NOMO-1 (cell line): Measurements from ENCODE around the gene TMEFF2.

ENCODE experiments used
- DNase-seq, 2 experiments: peaks; one replicate each; lab custom pipeline; 2025; ENCODE audit not compliant: unreplicated experiment in 2 of 2; lab: John Stamatoyannopoulos, UW

Gene TMEFF2

GRCh38 chr2:192186806-192187205 is 7.9 kb downstream of the TMEFF2 start:
- DNase-seq, result no peak

GRCh38 chr2:192184349-192184748 is 10.4 kb downstream of the TMEFF2 start:
- no peak for DNase-seq

- DNase-seq, result no peak
Measured at GRCh38 chr2:192183296-192183695, 11.4 kb downstream of the TMEFF2 start.

DNA sequence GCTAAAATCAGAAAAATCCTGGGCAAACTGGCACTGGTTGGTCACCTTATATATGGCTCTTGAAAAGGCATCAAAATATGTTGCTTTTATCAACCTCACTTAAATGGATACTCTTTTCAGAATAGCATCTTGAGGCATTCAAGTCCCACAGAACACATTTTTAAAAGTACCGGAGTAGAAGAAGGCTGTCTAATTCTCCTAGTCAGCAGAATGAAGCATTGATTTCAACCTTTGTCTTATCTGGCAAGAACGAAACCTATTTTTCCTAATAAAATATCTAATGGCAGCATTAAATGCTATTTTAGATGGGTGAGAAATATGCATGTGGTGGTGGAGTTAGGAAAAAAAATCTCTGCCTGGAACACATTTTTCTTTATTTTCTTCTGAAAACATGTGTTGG is 27.8 kb downstream of the TMEFF2 start:
- no peak for DNase-seq

DNA sequence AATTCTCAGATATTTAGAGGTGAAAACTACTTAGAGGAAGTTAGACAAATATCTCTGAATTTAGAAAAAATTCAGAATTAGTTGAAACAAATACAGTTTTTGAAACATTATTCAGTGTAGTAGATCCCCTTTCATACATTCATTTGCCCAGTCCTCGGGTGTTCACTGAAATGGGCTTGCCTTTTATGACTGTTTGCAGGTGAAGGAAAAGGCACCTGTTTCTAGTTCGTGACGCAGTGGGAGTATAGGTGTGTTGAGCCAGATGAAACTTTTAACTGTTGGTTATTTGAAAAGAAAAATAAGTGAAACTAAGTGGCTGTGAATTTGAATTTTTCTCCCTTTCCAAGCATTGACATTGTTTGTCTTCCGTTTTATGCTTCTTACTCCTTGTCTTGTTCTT is 28.9 kb downstream of the TMEFF2 start:
- no peak for DNase-seq

- peak; percentile 67 to 73 for DNase-seq
Measured at GRCh38 chr2:192162392-192163042, 32.2 kb downstream of the TMEFF2 start.

DNA sequence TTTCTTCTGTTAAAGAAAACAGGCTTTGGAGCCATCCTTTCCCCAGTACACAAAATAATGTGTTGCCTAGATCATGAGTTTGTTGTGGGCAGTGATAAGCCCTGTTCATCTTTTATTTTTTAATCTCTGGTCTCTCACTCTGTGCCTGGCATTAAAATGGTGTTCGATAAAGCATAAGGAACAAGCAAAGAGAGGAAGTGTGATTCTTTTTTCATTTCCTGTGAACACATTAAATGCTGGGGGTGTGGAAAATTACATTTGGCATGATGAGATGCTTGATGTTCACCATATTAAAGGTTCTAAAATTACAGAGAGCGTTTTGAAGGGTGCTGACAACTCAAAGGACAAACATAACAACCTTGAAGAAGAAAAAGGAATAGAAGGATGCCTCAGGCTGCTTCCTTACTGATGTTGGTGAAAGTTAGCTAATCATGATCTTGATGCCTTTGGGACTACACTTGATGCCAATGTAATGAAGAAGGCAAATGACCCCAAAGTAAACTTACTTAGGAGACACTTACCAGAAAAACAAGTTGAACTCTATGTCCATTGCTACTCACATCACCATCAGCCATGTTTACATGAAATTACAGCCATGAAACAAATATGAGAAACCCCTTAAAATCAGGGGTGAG is 33.0 kb downstream of the TMEFF2 start:
- DNase-seq, result peak in 1 of 2 experiments; percentile 10

- DNase-seq, result peak; percentile 37 to 62
Measured at GRCh38 chr2:192159736-192160135, 35.0 kb downstream of the TMEFF2 start.

GRCh38 chr2:192159208-192159607 is 35.5 kb downstream of the TMEFF2 start:
- no peak for DNase-seq

DNA sequence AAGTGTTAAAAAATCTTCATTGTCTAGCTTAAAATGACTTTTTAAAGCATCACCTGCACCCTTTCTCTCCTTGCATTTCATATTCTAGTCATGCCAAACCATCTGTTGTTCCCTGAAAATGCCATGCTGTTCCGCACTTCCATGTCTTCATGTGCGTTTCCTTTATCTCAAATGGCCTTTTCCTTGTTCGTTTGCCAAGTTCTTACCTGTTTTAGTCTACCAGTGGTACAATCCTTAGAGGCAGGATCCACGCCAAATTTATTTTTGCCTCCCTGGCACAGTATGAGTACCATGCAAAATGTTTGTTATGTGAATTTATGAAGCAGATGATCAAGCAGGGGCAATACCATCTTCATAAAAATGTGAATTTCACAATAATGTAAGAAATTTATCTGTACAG is 37.0 kb downstream of the TMEFF2 start:
- no peak for DNase-seq

DNA sequence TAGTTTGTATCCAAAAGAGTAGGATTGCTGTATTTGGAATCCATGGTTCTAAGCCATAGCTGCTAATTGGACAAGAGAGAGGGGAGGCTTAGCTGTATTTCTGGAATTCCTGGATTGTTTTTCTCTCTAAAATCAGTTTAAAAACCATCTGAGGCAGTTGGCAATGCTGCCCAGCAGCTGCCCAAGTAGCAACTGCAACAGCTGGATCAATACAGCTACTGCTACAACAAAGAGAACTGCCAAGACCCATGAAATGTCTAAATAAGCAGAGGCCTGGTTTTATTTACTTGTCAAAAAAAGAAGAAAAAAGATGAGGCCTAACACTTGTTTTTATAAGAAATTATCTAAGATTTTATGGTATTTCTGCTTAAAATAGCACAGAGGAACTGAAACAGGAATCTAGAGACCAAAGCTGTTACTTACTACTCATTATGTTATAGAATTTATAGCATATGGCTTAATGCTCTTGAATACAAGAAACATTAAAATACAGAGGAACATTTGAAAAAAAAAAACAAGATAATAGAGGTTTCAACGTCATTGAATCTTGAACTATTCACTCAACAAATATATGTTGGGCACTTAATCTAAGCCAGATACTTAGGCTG is 39.1 kb downstream of the TMEFF2 start:
- DNase-seq, result peak in 1 of 2 experiments; percentile 72

- DNase-seq, result no peak
Measured at GRCh38 chr2:192153561-192153960, 41.2 kb downstream of the TMEFF2 start.

DNA sequence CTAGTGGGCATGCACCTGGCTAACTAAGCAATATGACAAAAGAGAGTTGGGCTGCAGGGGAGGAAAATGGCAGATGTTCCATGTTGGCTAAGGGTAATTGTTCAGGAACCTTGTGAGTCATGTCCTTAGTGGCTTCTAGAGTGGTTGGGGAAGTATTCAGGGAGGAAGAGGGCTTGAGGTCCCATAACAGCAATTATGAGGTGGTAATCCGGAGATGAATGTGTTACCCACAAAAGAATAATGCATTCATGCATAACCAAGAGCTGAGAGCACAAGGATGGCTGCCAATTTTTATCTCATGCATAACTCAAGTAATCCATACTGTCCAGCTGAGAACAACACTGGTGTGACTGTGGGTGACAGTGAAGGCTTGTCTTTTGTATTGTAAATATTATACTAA is 42.9 kb downstream of the TMEFF2 start:
- DNase-seq, result peak in 1 of 2 experiments; percentile 39

- no peak for DNase-seq
Measured at GRCh38 chr2:192150166-192150565, 44.6 kb downstream of the TMEFF2 start.

DNA sequence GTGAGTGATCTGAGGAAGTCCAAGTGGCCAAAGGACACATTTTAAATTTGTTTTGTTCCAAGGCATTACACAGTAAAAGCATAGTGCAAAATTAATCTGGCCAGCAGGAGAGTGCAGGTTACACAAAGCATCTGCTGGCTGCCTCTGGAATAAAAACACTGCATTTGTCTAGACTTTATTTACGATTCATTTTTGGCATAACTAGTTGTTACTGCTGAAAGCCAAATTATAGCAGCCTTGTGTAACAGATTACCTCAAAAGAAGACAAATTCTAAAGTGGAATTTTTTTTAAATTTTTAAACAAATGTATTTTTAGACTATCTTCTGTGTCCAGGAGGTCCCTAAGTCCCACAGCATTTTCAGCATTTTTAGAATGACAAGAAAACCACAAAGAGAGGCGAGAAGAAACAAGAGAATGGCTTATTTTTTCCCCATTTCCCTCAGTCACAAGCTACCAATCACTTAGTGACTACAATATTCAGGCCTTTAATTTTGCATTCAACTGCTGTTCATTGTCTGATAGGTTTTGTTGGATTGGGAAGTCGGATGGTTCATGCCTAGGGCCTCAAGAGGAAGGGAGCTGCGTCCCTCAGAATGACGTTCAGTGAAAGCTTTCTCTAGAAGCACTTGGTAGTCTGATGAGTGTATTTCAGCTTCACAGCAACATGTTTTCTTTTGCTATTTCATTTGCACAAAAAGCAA is 46.0 kb downstream of the TMEFF2 start:
- DNase-seq, result no peak

DNA sequence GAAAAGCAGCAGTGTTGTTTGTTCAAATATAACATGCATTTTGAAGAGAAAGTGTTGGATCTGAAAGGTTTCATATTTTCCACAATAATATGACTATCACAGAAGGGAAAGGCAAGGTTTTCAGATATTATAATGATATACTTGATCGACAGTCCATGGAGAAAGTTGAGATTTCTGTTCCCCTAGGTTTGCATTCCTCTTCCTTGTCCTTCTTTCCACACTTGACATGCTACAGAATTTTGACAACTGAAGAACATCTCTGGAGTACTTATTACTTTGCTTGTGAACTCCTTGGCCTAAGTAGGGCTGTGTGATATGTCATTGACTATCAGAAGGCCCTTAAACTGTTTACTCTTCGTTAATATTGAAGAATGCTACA is 46.5 kb downstream of the TMEFF2 start:
- DNase-seq, result no peak

DNA sequence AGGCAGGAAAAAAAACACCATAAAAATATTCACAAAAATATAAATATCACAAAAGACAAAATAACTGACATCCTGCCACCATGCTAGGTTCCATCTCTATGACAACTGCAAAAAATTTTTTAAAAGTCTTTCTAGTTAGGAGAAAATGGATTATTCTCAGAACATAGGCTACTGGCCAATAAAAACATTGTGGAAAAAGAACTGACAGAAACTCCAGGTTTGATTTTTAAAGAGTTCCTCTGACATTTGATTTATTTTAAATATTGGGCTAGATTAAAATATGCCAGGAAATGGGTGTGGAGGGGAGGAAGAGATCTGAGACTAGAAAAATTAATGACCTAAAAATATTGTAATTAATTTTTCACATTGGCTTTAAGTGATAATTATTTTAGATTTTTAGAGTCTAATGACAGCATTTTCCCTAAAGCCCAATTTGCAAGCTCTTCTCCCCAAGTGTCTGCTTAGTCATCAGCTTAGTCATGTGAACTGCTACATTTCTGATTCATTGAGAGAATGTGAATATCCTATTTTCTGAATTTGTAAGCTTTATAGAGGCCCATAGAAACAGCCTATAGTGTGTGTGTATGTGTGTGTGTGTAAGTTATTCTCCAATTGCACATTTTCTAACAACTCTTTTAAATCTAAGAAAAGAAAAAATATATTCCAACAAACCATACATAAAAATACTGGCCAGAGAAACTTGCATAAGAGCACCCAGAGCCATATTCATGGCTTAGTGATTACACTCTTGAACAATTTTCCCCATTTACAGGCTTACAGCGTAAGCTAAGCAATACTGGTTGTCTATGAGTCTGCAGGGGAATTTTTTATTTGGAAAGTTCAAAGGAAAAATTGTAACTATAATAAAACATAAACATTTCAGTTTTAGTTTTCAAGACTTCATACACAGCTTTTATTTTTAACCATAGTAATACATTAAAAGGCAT is 48.4 kb downstream of the TMEFF2 start:
- DNase-seq, result no peak

DNA sequence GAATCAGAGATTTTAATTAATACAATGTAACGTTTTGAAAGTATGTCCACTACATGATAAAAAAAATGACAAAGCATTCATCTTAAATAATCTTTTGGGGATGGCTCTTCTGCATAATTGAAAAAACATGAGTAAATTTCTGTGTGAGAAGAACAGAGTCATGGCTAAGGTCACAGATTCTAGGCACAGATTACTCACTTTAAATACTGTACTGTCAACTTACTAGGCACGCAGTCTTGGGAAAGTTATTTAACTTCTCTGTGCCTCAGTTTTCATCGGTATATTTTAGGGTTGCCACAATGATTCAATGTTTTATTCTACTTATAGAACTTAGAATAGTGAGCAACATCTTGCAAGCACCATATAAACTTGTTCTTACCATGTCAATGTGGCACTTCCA is 49.2 kb downstream of the TMEFF2 start:
- no peak for DNase-seq

GRCh38 chr2:192140236-192140839 is 54.4 kb downstream of the TMEFF2 start:
- no peak for DNase-seq

GRCh38 chr2:192139813-192140212 is 54.9 kb downstream of the TMEFF2 start:
- no peak for DNase-seq
